Measurements from ENCODE around the gene EPS8L1. TPM values are rescaled to one million over a fixed set of nuclear protein-coding genes. Genes with fewer than 3 reads are reported as not detected.
A peak's percentile ranks its signal among the peaks of the same experiment; 100 is the strongest.

Gene EPS8L1
- total RNA-seq, 3 donors from 2014 or later (not counting 1 experiment from before 2014, with no cell fraction given), result 8.8 to 15.7 (median 10.0) TPM

- peak overlapping the region in 1 of 2 donors; percentile 45 for H3K27ac Mint-ChIP-seq
- H3K27me3 ChIP-seq (ENCODE audit: control insufficient read depth, insufficient read depth, low read length), result no peaks in the 10 kb centered on the region
- no peaks in the 10 kb centered on the region for H3K9me3 Mint-ChIP-seq
- H3K4me3 Mint-ChIP-seq, result no peak overlapping the region
- no peak overlapping the region for H3K4me3 ChIP-seq (ENCODE audit: low read length)
- H3K27me3 Mint-ChIP-seq (ENCODE audit: low read depth in 2 of 2), result no peaks in the 10 kb centered on the region
- H3K27ac ChIP-seq (ENCODE audit: low read length), result no peak overlapping the region
- peaks cover 42% of the 10 kb centered on the region for H3K4me1 ChIP-seq (ENCODE audit: control insufficient read depth, insufficient read depth, low read length)
- intact Hi-C loops (cut with micrococcal nuclease), result no loop called here
- H3K36me3 ChIP-seq (ENCODE audit: control insufficient read depth, insufficient read depth, low read length), result peaks cover 10% of the 10 kb centered on the region
- 74% methylated on average over 23 of the region's 23 CpGs for WGBS (ENCODE audit: insufficient coverage)
- no peaks in the 10 kb centered on the region for H3K36me3 Mint-ChIP-seq
- ATAC-seq (no peak), DNase-seq (peak in 1 of 2 donors; percentile 1)
- peaks cover 37 to 49% of the 10 kb centered on the region in 2 donors for H3K4me1 Mint-ChIP-seq
- H3K9me3 ChIP-seq (ENCODE audit: control insufficient read depth, insufficient read depth, low read length), result no peaks in the 10 kb centered on the region
- TF ChIP-seq CTCF (IDR thresholded peaks at IDR 0.05), result no peak
These were observed 37.3 kb downstream of the EPS8L1 start for GRCh38 chr19:55112777-55113569.

- Mint-ChIP-seq H3K4me3 (no peak overlapping the region), H3K9me3 (no peaks in the 10 kb centered on the region), H3K27me3 (ENCODE audit: low read depth in 2 of 2) (no peaks in the 10 kb centered on the region), H3K4me1 (peaks cover 42 to 50% of the 10 kb centered on the region in 2 donors), H3K36me3 (no peaks in the 10 kb centered on the region), H3K27ac (no peak overlapping the region)
- TF ChIP-seq CTCF (IDR thresholded peaks at IDR 0.05), result no peak
- intact Hi-C loops (cut with micrococcal nuclease), result no loop called here
- ATAC-seq (no peak), DNase-seq (no peak)
- Histone ChIP-seq H3K9me3 (ENCODE audit: control insufficient read depth, insufficient read depth, low read length) (no peaks in the 10 kb centered on the region), H3K4me1 (ENCODE audit: control insufficient read depth, insufficient read depth, low read length) (peaks cover 49% of the 10 kb centered on the region), H3K36me3 (ENCODE audit: control insufficient read depth, insufficient read depth, low read length) (peaks cover 10% of the 10 kb centered on the region), H3K4me3 (ENCODE audit: low read length) (no peak overlapping the region), H3K27ac (ENCODE audit: low read length) (no peak overlapping the region), H3K27me3 (ENCODE audit: control insufficient read depth, insufficient read depth, low read length) (no peaks in the 10 kb centered on the region)
- 80% methylated on average over 12 of the region's 12 CpGs for WGBS (ENCODE audit: insufficient coverage)
These were observed 37.9 kb downstream of the EPS8L1 start for GRCh38 chr19:55113570-55114039.

GRCh38 chr19:55114566-55115145 is 39.0 kb downstream of the EPS8L1 start:
- ATAC-seq (no peak), DNase-seq (no peak)
- Histone ChIP-seq H3K36me3 (ENCODE audit: control insufficient read depth, insufficient read depth, low read length) (peaks cover 6% of the 10 kb centered on the region), H3K27me3 (ENCODE audit: control insufficient read depth, insufficient read depth, low read length) (no peaks in the 10 kb centered on the region), H3K27ac (ENCODE audit: low read length) (no peak overlapping the region), H3K9me3 (ENCODE audit: control insufficient read depth, insufficient read depth, low read length) (no peaks in the 10 kb centered on the region), H3K4me3 (ENCODE audit: low read length) (no peak overlapping the region), H3K4me1 (ENCODE audit: control insufficient read depth, insufficient read depth, low read length) (peaks cover 51% of the 10 kb centered on the region)
- WGBS (ENCODE audit: insufficient coverage), result 98% methylated on average over 9 of the region's 9 CpGs
- H3K27ac Mint-ChIP-seq, result peak overlapping the region; percentile 89 to 98
- TF ChIP-seq CTCF (IDR thresholded peaks at IDR 0.05), result no peak
- no peaks in the 10 kb centered on the region for H3K27me3 Mint-ChIP-seq (ENCODE audit: low read depth in 2 of 2)
- intact Hi-C loops (cut with micrococcal nuclease), result loop anchor here (5.0 kb wide), 1 partner anchor 32 kb away; no protein-coding TSS in a partner anchor
- H3K4me3 Mint-ChIP-seq, result peak overlapping the region; percentile 96
- H3K9me3 Mint-ChIP-seq, result no peaks in the 10 kb centered on the region
- peaks cover 42 to 54% of the 10 kb centered on the region in 2 donors for H3K4me1 Mint-ChIP-seq
- no peaks in the 10 kb centered on the region for H3K36me3 Mint-ChIP-seq

Data from natural killer cell (primary cell).